ENCODE results near the gene DBH. TPM values are rescaled to one million over a fixed set of nuclear protein-coding genes. Genes with fewer than 3 reads are reported as not detected.

The DBH gene
- total and polyA plus RNA-seq, 2 donors (not counting 3 experiments of a cell fraction or from before 2014, with no cell fraction given): not detected

DNA sequence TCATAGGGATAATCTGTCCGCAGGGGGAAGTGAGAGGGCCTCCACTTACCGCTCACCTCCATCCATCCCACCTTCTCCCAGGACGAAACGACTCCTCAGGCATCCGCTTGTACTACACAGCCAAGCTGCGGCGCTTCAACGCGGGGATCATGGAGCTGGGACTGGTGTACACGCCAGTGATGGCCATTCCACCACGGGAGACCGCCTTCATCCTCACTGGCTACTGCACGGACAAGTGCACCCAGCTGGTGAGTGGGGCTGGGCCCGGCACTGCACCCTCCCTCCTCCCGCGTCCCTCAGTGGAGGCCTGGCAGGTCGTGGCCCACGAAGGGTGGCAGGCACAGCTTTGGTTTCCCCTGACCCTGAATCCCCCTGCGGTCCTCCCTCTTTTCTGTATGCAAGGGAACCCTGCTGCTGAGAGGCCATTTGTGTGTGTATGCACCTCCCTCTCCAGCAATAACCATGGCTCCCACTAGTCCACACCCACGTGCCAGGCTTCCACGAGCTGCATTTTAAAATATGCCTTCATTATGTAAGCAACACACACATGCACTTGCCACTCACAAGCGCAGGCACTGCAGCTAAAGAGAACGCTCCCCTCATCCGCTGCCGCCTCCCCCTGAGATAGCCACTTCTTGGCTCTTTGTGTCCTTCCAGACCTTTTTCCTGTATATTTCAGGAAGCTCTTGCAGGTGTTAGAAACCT lies 11.8 kb downstream of the DBH start:
- CTCF ChIA-PET: no interaction called here
- no peak overlapping the region for H3K27ac ChIP-seq (ENCODE audit: insufficient read depth, low read depth, low read length)

More for the DNA sequence above, 11.8 kb downstream of the DBH start:
- FAIRE-seq (no peak), DNase-seq (ENCODE audit: low read depth, low spot score) (no peak)
- Histone ChIP-seq H2AFZ (ENCODE audit: low read depth, low read length) (no peak overlapping the region), H3K9me1 (replicated peaks; ENCODE audit: control insufficient read depth, extremely low read depth, insufficient read depth, low read length) (no peaks in the 10 kb centered on the region), H3K9me3 (replicated peaks; ENCODE audit: control insufficient read depth, insufficient read depth, low read length) (no peaks in the 10 kb centered on the region), H3K27me3 (ENCODE audit: control insufficient read depth in 2 of 2, insufficient read depth in 2 of 2, low read length in 2 of 2) (no peaks in the 10 kb centered on the region), H4K20me1 (replicated peaks; ENCODE audit: control insufficient read depth, extremely low read depth, insufficient read depth, low read length) (no peaks in the 10 kb centered on the region), H3K4me3 (replicated peaks in 1 of 3; ENCODE audit: insufficient read depth in 1 of 3, low read depth in 1 of 3, low read length in 3 of 3) (no peak overlapping the region), H3K9ac (replicated peaks; ENCODE audit: extremely low read depth, insufficient read depth, low read length) (no peak overlapping the region), H3K4me2 (ENCODE audit: insufficient read depth, low read length) (no peak overlapping the region), H3K4me1 (ENCODE audit: control insufficient read depth, extremely low read depth, insufficient read depth, low read length) (no peaks in the 10 kb centered on the region), H3K79me2 (ENCODE audit: control insufficient read depth, insufficient read depth, low read length) (no peaks in the 10 kb centered on the region), H3K36me3 (ENCODE audit: control insufficient read depth in 2 of 2, extremely low read depth in 1 of 2, insufficient read depth in 2 of 2, low read length in 2 of 2) (no peaks in the 10 kb centered on the region)
- no TSS peak for BruUV-seq (replicated peaks)
- intact Hi-C loops (cut with micrococcal nuclease): no loop called here
- TF ChIP-seq POLR2A (IDR thresholded peaks at IDR 0.05; ENCODE audit: low read depth, low read length): no peak
- TF ChIP-seq, protein P1, sequence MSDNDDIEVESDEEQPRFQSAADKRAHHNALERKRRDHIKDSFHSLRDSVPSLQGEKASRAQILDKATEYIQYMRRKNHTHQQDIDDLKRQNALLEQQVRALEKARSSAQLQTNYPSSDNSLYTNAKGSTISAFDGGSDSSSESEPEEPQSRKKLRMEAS (IDR thresholded peaks at IDR 0.05; ENCODE audit: insufficient read depth, insufficient read length): no peak
- TF ChIP-seq, protein P2, sequence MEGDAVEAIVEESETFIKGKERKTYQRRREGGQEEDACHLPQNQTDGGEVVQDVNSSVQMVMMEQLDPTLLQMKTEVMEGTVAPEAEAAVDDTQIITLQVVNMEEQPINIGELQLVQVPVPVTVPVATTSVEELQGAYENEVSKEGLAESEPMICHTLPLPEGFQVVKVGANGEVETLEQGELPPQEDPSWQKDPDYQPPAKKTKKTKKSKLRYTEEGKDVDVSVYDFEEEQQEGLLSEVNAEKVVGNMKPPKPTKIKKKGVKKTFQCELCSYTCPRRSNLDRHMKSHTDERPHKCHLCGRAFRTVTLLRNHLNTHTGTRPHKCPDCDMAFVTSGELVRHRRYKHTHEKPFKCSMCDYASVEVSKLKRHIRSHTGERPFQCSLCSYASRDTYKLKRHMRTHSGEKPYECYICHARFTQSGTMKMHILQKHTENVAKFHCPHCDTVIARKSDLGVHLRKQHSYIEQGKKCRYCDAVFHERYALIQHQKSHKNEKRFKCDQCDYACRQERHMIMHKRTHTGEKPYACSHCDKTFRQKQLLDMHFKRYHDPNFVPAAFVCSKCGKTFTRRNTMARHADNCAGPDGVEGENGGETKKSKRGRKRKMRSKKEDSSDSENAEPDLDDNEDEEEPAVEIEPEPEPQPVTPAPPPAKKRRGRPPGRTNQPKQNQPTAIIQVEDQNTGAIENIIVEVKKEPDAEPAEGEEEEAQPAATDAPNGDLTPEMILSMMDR (IDR thresholded peaks at IDR 0.05; ENCODE audit: extremely low read depth in 1 of 2, insufficient read depth in 1 of 2, low read depth in 1 of 2, low read length in 2 of 2): no peak
- no peak for TF ChIP-seq EZH2 (IDR thresholded peaks at IDR 0.05; ENCODE audit: borderline replicate concordance, low read depth, low read length, severe bottlenecking)
- TF ChIP-seq FOS (IDR thresholded peaks at IDR 0.05; ENCODE audit: borderline replicate concordance, insufficient read depth, low read length): no peak
- no peak for TF ChIP-seq MYC (IDR thresholded peaks at IDR 0.05; ENCODE audit: low read depth, low read length)
- TF ChIP-seq POLR2AphosphoS5 (IDR thresholded peaks at IDR 0.05; ENCODE audit: insufficient read depth, low read depth, low read length): no peak
- TF ChIP-seq JUN (IDR thresholded peaks at IDR 0.05; ENCODE audit: borderline replicate concordance, insufficient read depth, insufficient read length, low read depth): no peak
- no peak for TF ChIP-seq GATA2 (IDR thresholded peaks at IDR 0.05; ENCODE audit: insufficient read depth, insufficient read length, low read depth, low read length)
- POLR2A ChIA-PET: no interaction called here
- dilution Hi-C loops (cut with MboI; ENCODE audit: extremely low pct_ligation_motif_present, low sequenced_read_pairs): no loop called here

Measured in endothelial cell of umbilical vein (primary cell).